GM19324 (cell line): ENCODE results near the gene WDR90.

Source experiments
- ATAC-seq: cut with Tn5 transposase; IDR thresholded peaks from one replicate; pipeline ENCODE4 v1.9.1; 2021; ENCODE audit warnings: mild to moderate bottlenecking, moderate library complexity; ENCODE audit not compliant: unreplicated experiment, low FRiP score

WDR90 gene

DNA sequence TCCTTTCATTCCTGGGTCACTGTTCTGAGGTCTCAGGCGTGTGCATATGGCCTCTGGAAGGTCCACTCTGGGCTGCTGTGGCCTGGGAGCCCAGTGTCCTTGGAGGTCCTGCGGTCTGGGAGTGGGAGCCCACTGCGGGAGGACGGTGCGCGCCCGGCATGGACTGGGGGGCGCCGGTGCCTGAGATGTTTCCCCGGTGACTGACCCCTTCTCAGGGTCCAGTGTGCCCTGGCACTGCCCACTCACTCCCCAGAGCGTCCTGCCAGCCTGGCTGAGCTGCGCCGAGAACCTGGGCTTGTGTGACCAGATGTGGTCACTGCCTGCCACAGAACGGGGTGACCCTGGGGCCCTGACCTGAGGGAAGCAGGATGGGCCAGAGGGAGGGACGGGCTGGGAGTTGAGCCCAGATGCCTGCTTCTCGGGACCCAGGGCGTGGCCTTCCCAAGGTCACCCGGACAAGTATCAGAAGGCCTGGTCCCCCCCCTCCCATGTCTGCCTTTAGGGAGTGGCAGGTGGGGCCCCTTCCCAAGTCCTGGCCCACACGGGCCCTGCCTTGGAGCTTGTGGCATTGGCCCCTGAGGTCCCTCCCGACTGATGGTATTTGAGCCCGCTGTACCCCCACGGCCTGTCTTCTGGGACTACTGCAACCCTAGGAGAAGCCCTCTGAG, 25.2 kb downstream of the WDR90 start:
- no peak for ATAC-seq

GRCh38 chr16:674968-675883, 26.1 kb downstream of the WDR90 start, which contains the start of gene RHBDL1:
RHBDL1 (plus strand) TSS chr16:675671; CDS start chr16:675791, 120 bp downstream.
- no peak for ATAC-seq

DNA sequence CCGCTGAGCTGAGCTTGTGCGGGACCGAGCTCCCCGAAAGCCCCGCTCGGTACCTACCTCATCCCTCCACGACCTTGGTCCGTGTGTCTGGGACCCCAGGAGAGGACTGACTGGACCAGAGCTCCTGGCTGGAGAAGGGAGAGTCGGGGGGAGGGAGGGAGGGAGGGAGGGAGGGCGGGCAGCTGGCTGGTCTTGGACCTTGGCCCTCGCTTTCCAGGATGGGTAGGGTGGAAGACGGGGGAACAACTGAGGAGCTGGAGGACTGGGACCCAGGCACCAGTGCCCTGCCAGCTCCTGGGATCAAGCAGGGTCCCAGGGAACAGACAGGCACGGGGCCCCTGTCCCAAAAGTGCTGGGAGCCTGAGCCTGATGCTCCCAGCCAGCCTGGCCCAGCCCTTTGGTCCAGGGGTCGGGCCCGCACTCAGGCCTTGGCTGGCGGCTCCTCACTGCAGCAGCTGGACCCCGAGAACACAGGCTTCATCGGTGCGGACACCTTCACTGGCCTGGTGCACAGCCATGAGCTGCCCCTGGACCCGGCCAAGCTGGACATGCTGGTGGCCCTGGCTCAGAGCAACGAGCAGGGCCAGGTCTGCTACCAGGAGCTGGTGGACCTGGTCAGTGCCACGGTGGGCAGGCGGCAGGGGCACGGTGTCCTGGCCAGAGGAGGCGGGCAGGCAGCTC, 26.9 kb downstream of the WDR90 start:
- ATAC-seq: no peak

DNA sequence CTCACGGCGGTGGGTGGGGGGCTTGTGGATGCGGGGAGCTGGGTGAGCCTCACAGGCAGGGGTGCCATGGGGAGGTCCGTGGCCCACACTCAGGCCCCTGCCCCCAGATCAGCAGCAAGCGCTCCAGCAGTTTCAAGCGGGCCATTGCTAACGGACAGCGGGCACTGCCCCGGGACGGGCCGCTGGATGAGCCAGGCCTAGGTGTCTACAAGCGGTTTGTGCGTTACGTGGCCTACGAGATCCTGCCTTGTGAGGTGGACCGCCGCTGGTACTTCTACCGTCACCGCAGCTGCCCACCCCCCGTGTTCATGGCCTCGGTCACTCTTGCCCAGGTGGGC, 27.4 kb downstream of the WDR90 start:
- no peak for ATAC-seq

DNA sequence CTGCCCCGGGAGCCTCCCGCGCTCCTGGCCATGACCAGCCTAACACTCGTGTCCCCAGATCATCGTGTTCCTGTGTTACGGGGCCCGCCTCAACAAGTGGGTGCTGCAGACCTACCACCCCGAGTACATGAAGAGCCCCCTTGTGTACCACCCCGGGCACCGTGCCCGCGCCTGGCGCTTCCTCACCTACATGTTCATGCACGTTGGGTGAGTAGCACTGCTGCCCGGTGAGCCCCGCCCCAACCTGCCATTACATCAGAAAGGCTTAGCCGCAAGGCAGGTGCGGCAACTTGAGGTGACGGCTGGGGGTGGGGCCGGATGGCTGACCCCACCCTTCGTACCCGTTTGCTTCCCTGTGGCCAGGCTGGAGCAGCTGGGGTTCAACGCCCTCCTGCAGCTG, 27.7 kb downstream of the WDR90 start:
- ATAC-seq: no peak

GRCh38 chr16:677316-678190, 28.4 kb downstream of the WDR90 start:
- no peak for ATAC-seq

DNA sequence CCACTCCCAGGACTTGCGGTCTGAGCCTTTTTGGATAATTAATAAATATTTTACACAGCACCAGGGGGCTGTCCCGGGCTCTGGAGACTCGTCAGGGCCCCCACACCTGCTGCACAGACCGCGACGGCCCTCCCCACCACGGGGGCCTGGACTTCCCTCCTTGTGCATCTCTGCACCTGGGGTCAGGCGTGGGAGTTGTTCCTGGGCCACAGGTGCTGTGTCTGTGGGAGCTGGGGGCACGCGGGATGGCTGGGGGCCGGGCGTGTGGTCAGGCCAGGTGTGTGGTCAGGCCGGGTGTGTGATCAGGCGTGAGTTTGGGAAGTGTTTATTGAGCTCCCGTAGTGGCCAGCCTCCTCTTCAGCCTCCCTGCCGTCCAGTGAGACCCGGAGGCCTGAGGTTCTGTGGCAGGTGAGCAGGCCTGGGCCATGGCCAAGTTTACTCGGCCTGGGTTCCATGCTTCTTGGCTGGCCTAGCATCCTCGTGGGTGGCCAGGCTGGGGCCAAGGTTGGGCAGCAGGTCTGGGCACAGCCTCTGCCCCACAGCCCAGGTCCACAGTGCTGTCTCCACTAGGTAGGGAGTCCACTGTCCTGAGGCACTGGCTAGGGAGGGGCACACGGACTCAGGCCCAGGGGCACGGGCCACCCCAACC, 29.2 kb downstream of the WDR90 start:
- ATAC-seq: no peak

- ATAC-seq: peak; percentile 1
These were observed 30.0 kb downstream of the WDR90 start for GRCh38 chr16:678858-679813.

GRCh38 chr16:679814-680624, 30.9 kb downstream of the WDR90 start, which contains the start of gene STUB1:
STUB1 (plus strand) TSS chr16:680410; CDS start chr16:680526, 116 bp downstream.
- ATAC-seq: peak; percentile 61

- ATAC-seq: peak; percentile 2
These were observed 31.4 kb downstream of the WDR90 start for GRCh38 chr16:680625-680945.

- ATAC-seq: no peak
These were observed 32.0 kb downstream of the WDR90 start for GRCh38 chr16:680967-681745.

GRCh38 chr16:681746-682427, 32.7 kb downstream of the WDR90 start:
- no peak for ATAC-seq

DNA sequence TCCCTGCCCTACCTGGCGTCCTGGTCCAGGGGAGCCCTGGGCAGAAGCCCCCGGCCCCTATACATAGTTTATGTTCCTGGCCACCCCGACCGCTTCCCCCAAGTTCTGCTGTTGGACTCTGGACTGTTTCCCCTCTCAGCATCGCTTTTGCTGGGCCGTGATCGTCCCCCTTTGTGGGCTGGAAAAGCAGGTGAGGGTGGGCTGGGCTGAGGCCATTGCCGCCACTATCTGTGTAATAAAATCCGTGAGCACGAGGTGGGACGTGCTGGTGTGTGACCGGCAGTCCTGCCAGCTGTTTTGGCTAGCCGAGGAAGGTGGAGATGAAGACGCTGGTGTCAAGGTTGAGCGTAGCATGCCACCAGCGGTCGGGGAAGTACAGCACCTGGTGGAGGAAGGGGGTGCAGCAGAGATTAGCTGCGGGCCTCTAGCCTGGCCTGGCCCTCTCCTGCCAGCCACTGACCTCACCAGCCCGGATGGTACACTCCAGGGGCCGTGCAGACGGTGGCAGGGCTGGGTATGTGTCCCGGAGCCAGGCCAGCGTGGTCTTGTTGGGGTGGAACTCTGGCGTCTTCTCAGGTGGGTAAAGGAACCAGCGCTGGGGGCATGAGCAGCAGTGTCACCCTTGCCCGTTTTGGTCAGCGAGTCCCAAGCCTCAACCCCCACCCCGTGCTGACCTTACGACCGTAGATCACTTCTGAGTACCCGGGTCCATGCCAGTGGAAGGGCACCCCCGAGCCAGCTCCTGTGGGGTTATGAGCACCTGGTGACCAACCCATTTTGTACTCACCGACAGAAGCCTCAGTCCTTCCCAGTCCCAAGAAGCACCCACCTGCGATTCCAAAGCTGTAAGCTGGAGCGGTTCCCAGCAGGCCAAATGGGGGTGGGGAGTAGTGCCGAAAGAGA, 33.6 kb downstream of the WDR90 start:
- ATAC-seq: no peak

- ATAC-seq: no peak
These were observed 34.4 kb downstream of the WDR90 start for GRCh38 chr16:683396-684070.
